HCEC 1CT (cell line): Measurements from ENCODE around the gene PPP1R9B.

Experiments used
- DNase-seq: peaks from one replicate; pipeline ENCODE4 v3.0.0-alpha.2; 2017

PPP1R9B gene

GRCh38 chr17:50150354-50151040, at the start of gene PPP1R9B:
Gene PPP1R9B (minus strand): TSS chr17:50150677. CDS start chr17:50150513, 164 bp downstream.
- no peak for DNase-seq

GRCh38 chr17:50199803-50200456, 49.5 kb upstream of the PPP1R9B start:
- DNase-seq: peak; percentile 94

- no peak for DNase-seq
Observed at GRCh38 chr17:50199211-50199802, 48.8 kb upstream of the PPP1R9B start.

GRCh38 chr17:50198026-50198669, 47.7 kb upstream of the PPP1R9B start:
- peak; percentile 61 for DNase-seq

- DNase-seq: peak; percentile 91
Observed at GRCh38 chr17:50196826-50197225, 46.3 kb upstream of the PPP1R9B start.

GRCh38 chr17:50196036-50196435, 45.6 kb upstream of the PPP1R9B start:
- DNase-seq: no peak

GRCh38 chr17:50194934-50195865, 44.7 kb upstream of the PPP1R9B start:
- DNase-seq: no peak

GRCh38 chr17:50194140-50194933, 43.9 kb upstream of the PPP1R9B start:
- DNase-seq: no peak

GRCh38 chr17:50192618-50193291, 42.3 kb upstream of the PPP1R9B start:
- no peak for DNase-seq

GRCh38 chr17:50192144-50192617, 41.7 kb upstream of the PPP1R9B start:
- no peak for DNase-seq

- DNase-seq: no peak
Observed at GRCh38 chr17:50191359-50192143, 41.1 kb upstream of the PPP1R9B start.

- DNase-seq: no peak
Observed at GRCh38 chr17:50190603-50191358, 40.3 kb upstream of the PPP1R9B start.

GRCh38 chr17:50190293-50190602, 39.8 kb upstream of the PPP1R9B start:
- DNase-seq: no peak

- no peak for DNase-seq
Observed at GRCh38 chr17:50189550-50190292, 39.2 kb upstream of the PPP1R9B start.

GRCh38 chr17:50188921-50189549, 38.6 kb upstream of the PPP1R9B start:
- no peak for DNase-seq

GRCh38 chr17:50188531-50188920, 38.0 kb upstream of the PPP1R9B start:
- DNase-seq: no peak

- DNase-seq: no peak
Observed at GRCh38 chr17:50187751-50188530, 37.5 kb upstream of the PPP1R9B start.

- DNase-seq: no peak
Observed at GRCh38 chr17:50187394-50187725, 36.9 kb upstream of the PPP1R9B start.
